Esophagus muscularis mucosa (tissue), 4 donors: ENCODE data around the gene ADH1C. TPM values are rescaled to one million over a fixed set of nuclear protein-coding genes. Genes with fewer than 3 reads are reported as not detected.
A peak's percentile ranks its signal among the peaks of the same experiment; 100 is the strongest.
"Not testable (repeated sequence)": the region's sequence is repeated elsewhere in the genome, so short reads cannot be mapped to it uniquely, and the experiment has no call there.

Source experiments
- DNase-seq: peaks from one replicate; pipeline ENCODE4 v3.0.0-alpha.2; 2017; ENCODE audit errors: extremely low spot score
- H3K27ac ChIP-seq, 4 donors: fragments of 200-600 bp; sonication (generic); replicated peaks in 1 of 4; 1 replicate in 3 of 4; 2 replicates in 1 of 4; pipeline ENCODE4 v1.5.1; 2016 to 2019; ENCODE audit warnings: mild to moderate bottlenecking in 1 of 4
- H3K27me3 ChIP-seq, 4 donors: fragments of 200-600 bp; sonication (generic); one replicate each; pipeline versions ENCODE4 v1.5.1 to v1.6.0; 2016 to 2019
- H3K36me3 ChIP-seq, 4 donors: fragments of 200-600 bp; sonication (generic); one replicate each; pipeline ENCODE4 v1.5.1; 2016 to 2019
- H3K4me1 ChIP-seq, 4 donors: fragments of 200-600 bp; sonication (generic); one replicate each; pipeline ENCODE4 v1.5.1; 2016 to 2019
- H3K4me3 ChIP-seq, 4 donors: fragments of 200-600 bp; sonication (generic); 1 replicate in 2 of 4; 2 replicates in 2 of 4; pipeline ENCODE4 v1.5.1; 2016 to 2019; ENCODE audit warnings: mild to moderate bottlenecking in 4 of 4, moderate library complexity in 1 of 4
- H3K9me3 ChIP-seq, 4 donors: fragments of 200-600 bp; sonication (generic); 1 replicate in 3 of 4; 2 replicates in 1 of 4; pipeline ENCODE4 v1.5.1; 2016 to 2019
- EP300 ChIP-seq: sonication (generic); formaldehyde crosslinking; IDR thresholded peaks from one replicate; pipeline ENCODE4 v1.6.1; 2017; ENCODE audit warnings: antibody characterized with exemption
- POLR2A ChIP-seq: fragments of 450-650 bp; IDR thresholded peaks from one replicate; pipeline ENCODE4 v1.6.1; 2017; ENCODE audit warnings: antibody characterized with exemption, moderate library complexity, mild to moderate bottlenecking, low read depth
- POLR2AphosphoS5 ChIP-seq, 2 donors: sonication (generic); formaldehyde crosslinking; IDR thresholded peaks; one replicate each; pipeline ENCODE4 v1.6.1; 2017; ENCODE audit warnings: antibody characterized with exemption in 2 of 2
- WGBS: methylation state at CpG from one replicate; pipeline ENCODE4 v1.1.5; 2018; 5-methylcytosine and 5-hydroxymethylcytosine counted together
- intact Hi-C: fragments of 100-400 bp; cut with DNase I; formaldehyde crosslinking; loops from one replicate; pipeline ENCODE4 v1.15.1; 2023
- total RNA-seq, 4 donors: library from RNA; depleted of rRNA; stranded (reverse); fragments of >200 nt; gene quantifications; one replicate each; pipeline versions ENCODE4 v1.1.0 to v1.2.1, GENCODE V29; 2016
- TF ChIP-seq, protein P1 (sequence below), 3 experiments: fragments of 200-600 bp in 2 of 3; fragments of 450-650 bp in 1 of 3; sonication (generic) in 2 of 3; IDR thresholded peaks; one replicate each; pipeline ENCODE4 v1.5.1; 2017 to 2019; ENCODE audit warnings: antibody characterized with exemption in 3 of 3, mild to moderate bottlenecking in 2 of 3, moderate library complexity in 1 of 3

The ADH1C gene
- total RNA-seq, 4 donors from 2014 or later = 4.0 to 6.1 (median 4.9) TPM

GRCh38 chr4:99382745-99383360 lies 30.3 kb upstream of the ADH1C start:
- H3K9me3 ChIP-seq = no peaks in the 10 kb centered on the region
- peak overlapping the region; percentile 78 to 85 (median 80) for H3K27ac ChIP-seq
- intact Hi-C loops = loop anchor here (5.0 kb wide), 1 partner anchor 56 kb away; no protein-coding TSS in a partner anchor
- H3K4me3 ChIP-seq = no peak overlapping the region
- no peak for DNase-seq
- H3K4me1 ChIP-seq = peaks cover 0 to 52% (median 32%) of the 10 kb centered on the region in 4 donors
- no peaks in the 10 kb centered on the region for H3K27me3 ChIP-seq
- TF ChIP-seq POLR2AphosphoS5 (IDR thresholded peaks at IDR 0.05) (no peak), POLR2A (no peak), EP300 (no peak)
- TF ChIP-seq, protein P1, sequence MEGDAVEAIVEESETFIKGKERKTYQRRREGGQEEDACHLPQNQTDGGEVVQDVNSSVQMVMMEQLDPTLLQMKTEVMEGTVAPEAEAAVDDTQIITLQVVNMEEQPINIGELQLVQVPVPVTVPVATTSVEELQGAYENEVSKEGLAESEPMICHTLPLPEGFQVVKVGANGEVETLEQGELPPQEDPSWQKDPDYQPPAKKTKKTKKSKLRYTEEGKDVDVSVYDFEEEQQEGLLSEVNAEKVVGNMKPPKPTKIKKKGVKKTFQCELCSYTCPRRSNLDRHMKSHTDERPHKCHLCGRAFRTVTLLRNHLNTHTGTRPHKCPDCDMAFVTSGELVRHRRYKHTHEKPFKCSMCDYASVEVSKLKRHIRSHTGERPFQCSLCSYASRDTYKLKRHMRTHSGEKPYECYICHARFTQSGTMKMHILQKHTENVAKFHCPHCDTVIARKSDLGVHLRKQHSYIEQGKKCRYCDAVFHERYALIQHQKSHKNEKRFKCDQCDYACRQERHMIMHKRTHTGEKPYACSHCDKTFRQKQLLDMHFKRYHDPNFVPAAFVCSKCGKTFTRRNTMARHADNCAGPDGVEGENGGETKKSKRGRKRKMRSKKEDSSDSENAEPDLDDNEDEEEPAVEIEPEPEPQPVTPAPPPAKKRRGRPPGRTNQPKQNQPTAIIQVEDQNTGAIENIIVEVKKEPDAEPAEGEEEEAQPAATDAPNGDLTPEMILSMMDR (IDR thresholded peaks at IDR 0.05) = no peak
- 71% methylated on average over 1 of the region's 1 CpG for WGBS
- H3K36me3 ChIP-seq = no peaks in the 10 kb centered on the region

- 35% methylated on average over 1 of the region's 1 CpG for WGBS
- H3K36me3 ChIP-seq = no peaks in the 10 kb centered on the region
- no peaks in the 10 kb centered on the region for H3K27me3 ChIP-seq
- peaks cover 0 to 43% (median 32%) of the 10 kb centered on the region in 4 donors for H3K4me1 ChIP-seq
- intact Hi-C loops = loop anchor here (5.0 kb wide), 1 partner anchor 54 kb away; no protein-coding TSS in a partner anchor
- DNase-seq = no peak
- TF ChIP-seq EP300 = no peak
- TF ChIP-seq, protein P1 (IDR thresholded peaks at IDR 0.05) = no peak
- TF ChIP-seq POLR2AphosphoS5 (IDR thresholded peaks at IDR 0.05) = no peak
- TF ChIP-seq POLR2A = no peak
- peak overlapping the region; percentile 29 to 85 (median 80) for H3K27ac ChIP-seq
- H3K4me3 ChIP-seq = no peak overlapping the region
- no peaks in the 10 kb centered on the region for H3K9me3 ChIP-seq
Measured at GRCh38 chr4:99381588-99382175, 29.1 kb upstream of the ADH1C start.

DNA sequence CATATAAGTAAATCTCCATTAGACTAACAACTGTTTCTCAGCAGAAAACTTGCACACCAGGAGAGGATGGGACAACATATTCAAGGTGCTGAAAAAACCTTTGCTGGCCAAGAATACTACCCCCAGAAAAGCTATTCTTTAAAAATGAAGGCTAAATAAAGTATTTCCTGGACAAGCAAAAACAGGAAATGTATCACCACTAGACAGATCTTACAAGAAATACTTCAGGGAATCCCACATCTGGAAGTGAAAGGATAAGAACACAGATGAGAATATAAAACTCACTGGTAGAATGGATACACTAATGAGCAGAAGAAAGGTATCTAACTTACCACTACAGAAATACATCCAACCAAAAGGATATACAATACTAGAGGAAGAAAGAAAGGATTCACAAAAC lies 27.0 kb upstream of the ADH1C start:
- Histone ChIP-seq H3K9me3 (no peaks in the 10 kb centered on the region), H3K27ac (no peak overlapping the region), H3K4me3 (no peak overlapping the region), H3K4me1 (peaks cover 0 to 35% (median 28%) of the 10 kb centered on the region in 4 donors), H3K36me3 (no peaks in the 10 kb centered on the region), H3K27me3 (no peaks in the 10 kb centered on the region)
- DNase-seq = no peak
- TF ChIP-seq POLR2AphosphoS5 (IDR thresholded peaks at IDR 0.05) (no peak), POLR2A (no peak), EP300 (no peak)
- TF ChIP-seq, protein P1 (IDR thresholded peaks at IDR 0.05) = no peak
- intact Hi-C loops = no loop called here

GRCh38 chr4:99378876-99379275 lies 26.3 kb upstream of the ADH1C start:
- no peak for DNase-seq
- H3K9me3 ChIP-seq = no peaks in the 10 kb centered on the region
- peaks cover 0 to 33% (median 22%) of the 10 kb centered on the region in 4 donors for H3K4me1 ChIP-seq
- no peaks in the 10 kb centered on the region for H3K36me3 ChIP-seq
- intact Hi-C loops = no loop called here
- WGBS = 96% methylated on average over 3 of the region's 3 CpGs
- no peak overlapping the region for H3K4me3 ChIP-seq
- no peak overlapping the region for H3K27ac ChIP-seq
- no peaks in the 10 kb centered on the region for H3K27me3 ChIP-seq
- TF ChIP-seq EP300 (no peak), POLR2A (no peak), POLR2AphosphoS5 (IDR thresholded peaks at IDR 0.05) (no peak)

DNA sequence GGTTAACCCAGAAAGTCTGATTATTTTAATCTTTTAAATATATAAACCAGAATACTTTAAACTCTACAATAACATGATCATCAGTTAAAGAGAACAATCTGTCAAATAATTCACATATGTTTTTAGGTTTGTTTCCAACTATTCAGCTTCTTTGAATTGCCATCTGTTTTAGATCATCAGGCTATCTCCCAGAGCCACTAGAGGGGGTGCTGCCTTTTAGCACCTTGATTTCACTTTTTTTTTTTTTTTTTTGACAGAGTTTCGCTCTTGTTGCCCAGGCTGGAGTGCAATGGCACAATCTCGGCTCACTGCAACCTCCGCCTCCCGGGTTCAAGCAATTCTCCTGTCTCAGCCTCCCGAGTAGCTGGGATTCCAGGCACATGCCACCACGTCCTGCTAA lies 24.8 kb upstream of the ADH1C start:
- WGBS = 74% methylated on average over 6 of the region's 6 CpGs
- H3K27me3 ChIP-seq, H3K27ac ChIP-seq, H3K4me3 ChIP-seq, H3K36me3 ChIP-seq, H3K9me3 ChIP-seq, intact Hi-C loops, DNase-seq: not testable (repeated sequence)
- peaks cover 0 to 18% (median 7%) of the 10 kb centered on the region in 4 donors for H3K4me1 ChIP-seq
- TF ChIP-seq, protein P1 (IDR thresholded peaks at IDR 0.05) = peak in 1 of 3 experiments; percentile 30

GRCh38 chr4:99372464-99372863 lies 19.9 kb upstream of the ADH1C start:
- intact Hi-C loops, DNase-seq, H3K4me1 ChIP-seq, H3K36me3 ChIP-seq, H3K4me3 ChIP-seq, H3K27ac ChIP-seq, H3K27me3 ChIP-seq: not testable (repeated sequence)
- WGBS = 80% methylated on average over 2 of the region's 2 CpGs
- peaks cover 0 to 11% (median 7%) of the 10 kb centered on the region in 4 donors for H3K9me3 ChIP-seq

DNA sequence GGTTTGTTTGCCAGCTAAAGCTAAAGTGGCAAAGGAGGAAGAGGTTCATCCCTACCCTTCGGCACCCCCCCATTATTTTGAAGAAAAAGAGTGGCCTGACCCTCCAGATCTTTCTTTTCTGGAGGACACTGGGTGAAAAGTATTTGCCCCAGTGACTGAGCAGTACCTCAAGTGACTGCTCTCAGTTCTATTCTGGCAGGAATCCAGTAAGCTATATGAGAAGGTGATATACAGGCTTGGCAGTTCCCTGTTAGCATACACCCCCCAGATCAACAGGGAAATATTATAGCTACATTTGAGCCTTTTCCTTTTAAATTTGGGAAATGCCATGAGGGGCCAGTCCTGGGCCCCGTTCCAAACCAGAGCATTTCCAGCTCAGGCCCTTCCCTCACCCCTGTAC lies 15.3 kb upstream of the ADH1C start:
- H3K36me3 ChIP-seq, H3K27ac ChIP-seq, intact Hi-C loops, DNase-seq, H3K4me3 ChIP-seq, H3K9me3 ChIP-seq, H3K27me3 ChIP-seq, H3K4me1 ChIP-seq: not testable (repeated sequence)
- WGBS = 71% methylated on average over 2 of the region's 2 CpGs
